K562 (cell line): ENCODE measurements around the gene ACTN2. TPM values are rescaled to one million over a fixed set of nuclear protein-coding genes. Genes with fewer than 3 reads are reported as not detected.

Experiments used
- ATAC-seq: fragments of 200-7000 bp; cut with Tn5 transposase; 3 replicates; pipeline ENCODE4 v1.9.1; 2020; ENCODE audit warnings: moderate library complexity
- BruUV-seq: library from RNA; stranded (reverse); fragments of 400-500 nt; replicated peaks from 2 replicates; lab custom pipeline; 2021; lab: Mats Ljungman, UMichigan
- CTCF ChIA-PET: fragments of 300-600 bp; formaldehyde crosslinking; extraction: SDS; loops from one replicate; lab custom pipeline; 2021; ENCODE audit warnings: low intra/inter-chr PET ratio; lab: Yijun Ruan, JAX
- POLR2A ChIA-PET: fragments of 300-600, 350-650 bp; sonication (Branson Sonifier 250); formaldehyde crosslinking; extraction: SDS; loops from one replicate; lab custom pipeline; 2021; ENCODE audit warnings: antibody characterized with exemption, inconsistent platforms; lab: Yijun Ruan, JAX
- DNase-seq, 4 experiments: peaks; one replicate each; pipeline versions ENCODE4 v3.0.0 to v3.0.0-alpha.2; 2011 to 2018; ENCODE audit warnings: low spot score in 3 of 4, mixed read lengths in 3 of 4; ENCODE audit errors: extremely low read depth in 1 of 4
- FAIRE-seq: peaks from 2 replicates; lab custom pipeline; 2011; peaks lifted over from hg19 to GRCh38; lab: Jason Lieb, UNC
- H2AFZ ChIP-seq: 2 replicates; pipeline ENCODE4 v1.6.0; 2011; ENCODE audit warnings: low read depth, low read length, control low read depth, inconsistent platforms
- H3K27ac ChIP-seq: fragments of 200-600 bp; 3 replicates; pipeline ENCODE4 v1.8.0; 2011; ENCODE audit warnings: low read depth, mild to moderate bottlenecking, control low read depth, inconsistent platforms, low read length, moderate library complexity, mixed read lengths; ENCODE audit errors: extremely low read depth
- H3K27me3 ChIP-seq, 2 experiments: fragments of 300-600 bp in 1 of 2; 2 replicates in 1 of 2; 3 replicates in 1 of 2; pipeline versions ENCODE4 v1.6.0 to v1.8.0; 2011; ENCODE audit warnings: inconsistent platforms in 2 of 2, low read length in 2 of 2, mild to moderate bottlenecking in 1 of 2, mixed read lengths in 1 of 2, moderate library complexity in 1 of 2; ENCODE audit not compliant: control insufficient read depth in 2 of 2, insufficient read depth in 2 of 2
- H3K36me3 ChIP-seq: fragments of 300-600 bp; 3 replicates; pipeline ENCODE4 v1.8.0; 2011; ENCODE audit warnings: mild to moderate bottlenecking, low read length, inconsistent platforms; ENCODE audit not compliant: control insufficient read depth, insufficient read depth
- H3K4me1 ChIP-seq, 2 experiments: fragments of 200-600 bp in 1 of 2; replicated peaks in 1 of 2; 2 replicates in 1 of 2; 3 replicates in 1 of 2; pipeline versions ENCODE4 v1.5.1 to v1.8.0; 2011; ENCODE audit warnings: inconsistent platforms in 2 of 2, low read length in 2 of 2, mild to moderate bottlenecking in 1 of 2, mixed read lengths in 1 of 2, moderate library complexity in 1 of 2; ENCODE audit not compliant: control insufficient read depth in 2 of 2, insufficient read depth in 2 of 2
- H3K4me2 ChIP-seq: 2 replicates; pipeline ENCODE4 v1.6.1; 2011; ENCODE audit warnings: low read length, control low read depth, inconsistent platforms, mixed read lengths; ENCODE audit not compliant: insufficient read depth
- H3K4me3 ChIP-seq: fragments of 200-600 bp; sonication (generic), shearing (Covaris generic); 2 replicates; pipeline ENCODE4 v1.5.1; 2016; ENCODE audit warnings: control low read depth, inconsistent platforms
- H3K79me2 ChIP-seq: fragments of 200-600 bp; 3 replicates; pipeline ENCODE4 v1.8.0; 2011; ENCODE audit warnings: low read length, inconsistent platforms; ENCODE audit not compliant: control insufficient read depth, insufficient read depth
- H3K9ac ChIP-seq, 2 experiments: 2 replicates each; pipeline versions ENCODE4 v1.6.0 to v1.6.1; 2011; ENCODE audit warnings: low read depth in 2 of 2, low read length in 2 of 2, control low read depth in 1 of 2, inconsistent platforms in 1 of 2, mild to moderate bottlenecking in 1 of 2, mixed read lengths in 1 of 2; ENCODE audit not compliant: insufficient read depth in 1 of 2
- H3K9me1 ChIP-seq: one replicate; pipeline ENCODE4 v1.6.0; 2011; ENCODE audit warnings: inconsistent platforms, mild to moderate bottlenecking, low read length, moderate library complexity; ENCODE audit not compliant: control insufficient read depth, insufficient read depth
- H3K9me3 ChIP-seq: replicated peaks from 2 replicates; pipeline ENCODE4 v1.5.1; 2011; ENCODE audit warnings: low read depth, low read length, inconsistent platforms; ENCODE audit not compliant: control insufficient read depth, insufficient read depth
- H4K20me1 ChIP-seq: replicated peaks from 2 replicates; pipeline ENCODE4 v1.6.1; 2011; ENCODE audit warnings: low read length, inconsistent platforms, mixed read lengths; ENCODE audit not compliant: control insufficient read depth, insufficient read depth
- RAD21 ChIP-seq, 2 experiments: fragments of 250-450 bp in 1 of 2; fragments of 450-650 bp in 1 of 2; sonication (Bioruptor Pico) in 1 of 2; formaldehyde crosslinking in 1 of 2; IDR thresholded peaks in 1 of 2; conservative IDR thresholded peaks in 1 of 2; 2 replicates each; pipeline versions ENCODE4 v1.4.0 to v1.8.0; 2020 to 2022; ENCODE audit warnings: mild to moderate bottlenecking in 2 of 2, moderate library complexity in 1 of 2
- SMC3 ChIP-seq: conservative IDR thresholded peaks from 2 replicates; pipeline ENCODE4 v1.6.1; 2011; ENCODE audit warnings: low read depth, low read length, improper control_type of control experiment; ENCODE audit not compliant: insufficient read depth
- STAT6 ChIP-seq: sonication (generic); formaldehyde crosslinking; IDR thresholded peaks from 2 replicates; pipeline ENCODE4 v1.8.1; 2023; ENCODE audit warnings: mild to moderate bottlenecking, missing genetic modification reagents
- ZC3H4 ChIP-seq: sonication (generic); formaldehyde crosslinking; IDR thresholded peaks from 2 replicates; pipeline ENCODE4 v1.9.0; 2021; ENCODE audit warnings: missing genetic modification reagents, borderline replicate concordance
- WGBS: fragments of 100-300 bp; shearing (Covaris generic); methylation state at CpG from one replicate; pipeline ENCODE4 v1.1.6; 2016; ENCODE audit warnings: low coverage, mixed read lengths; ENCODE audit not compliant: insufficient coverage; ENCODE audit errors: missing lambda C conversion rate; 5-methylcytosine and 5-hydroxymethylcytosine counted together
- in situ Hi-C: fragments of 300-500 bp; cut with MboI; formaldehyde crosslinking; loops from 4 replicates; pipeline ENCODE4 v1.15.0; 2018; ENCODE audit warnings: inconsistent platforms, mixed read lengths
- intact Hi-C: fragments of 100-400 bp; cut with micrococcal nuclease; formaldehyde crosslinking; loops from 2 replicates; pipeline ENCODE4 v1.14.2; 2022
- polyA plus RNA-seq, 8 experiments: library from polyadenylated mRNA; depleted of rRNA in 4 of 8; stranded (reverse) in 5 of 8; unstranded in 3 of 8; fragments of >200 nt; fragmentation: Nextera tagmentation in 2 of 8; fragmentation: Illumina TruSeq in 1 of 8; extraction: Ambion mirVana in 2 of 8; extraction: Trizol in 1 of 8; gene quantifications; 2 replicates each; pipeline versions ENCODE4 v1.2.1 to v1.2.3, GENCODE V29; 2011 to 2014; ENCODE audit warnings: inconsistent platforms in 1 of 8, missing spikeins in 1 of 8
- total RNA-seq, 7 experiments: library from RNA; depleted of rRNA in 6 of 7; stranded (reverse); fragments of >200 nt in 6 of 7; fragmentation: Illumina TruSeq in 2 of 7; extraction: Trizol in 2 of 7; gene quantifications; 2 replicates each; pipeline versions ENCODE4 v1.2.1 to v1.2.3, GENCODE V29; 2011 to 2021; ENCODE audit warnings: low replicate concordance in 1 of 7
- TF ChIP-seq, protein P1 (sequence below), 2 experiments: fragments of 450-650 bp in 1 of 2; sonication (generic) in 1 of 2; formaldehyde crosslinking in 1 of 2; IDR thresholded peaks in 1 of 2; conservative IDR thresholded peaks in 1 of 2; 2 replicates each; pipeline versions ENCODE4 v1.6.1 to v1.8.1; 2016 to 2023; ENCODE audit warnings: mild to moderate bottlenecking in 2 of 2, moderate library complexity in 2 of 2, inconsistent platforms in 1 of 2, missing genetic modification reagents in 1 of 2
- TF ChIP-seq, protein P2 (sequence below), 3 experiments: IDR thresholded peaks in 2 of 3; conservative IDR thresholded peaks in 1 of 3; 2 replicates each; pipeline ENCODE4 v1.5.1; 2011 to 2012; ENCODE audit warnings: low read length in 3 of 3, mild to moderate bottlenecking in 3 of 3, control low read depth in 2 of 3, improper control_type of control experiment in 1 of 3, inconsistent platforms in 1 of 3, low read depth in 1 of 3, mixed read lengths in 1 of 3, moderate library complexity in 1 of 3; ENCODE audit not compliant: insufficient read depth in 2 of 3
- TF ChIP-seq, protein P3 (sequence below): fragments of 450-650 bp; formaldehyde crosslinking; IDR thresholded peaks from 2 replicates; pipeline ENCODE4 v1.4.0; 2020; ENCODE audit warnings: mild to moderate bottlenecking, moderate library complexity

ACTN2 gene
- total and polyA plus RNA-seq, 9 of the 15 experiments (the other 6 are each of a cell fraction or from before 2014, with no cell fraction given): 0.18 to 0.94 (median 0.42) TPM

DNA sequence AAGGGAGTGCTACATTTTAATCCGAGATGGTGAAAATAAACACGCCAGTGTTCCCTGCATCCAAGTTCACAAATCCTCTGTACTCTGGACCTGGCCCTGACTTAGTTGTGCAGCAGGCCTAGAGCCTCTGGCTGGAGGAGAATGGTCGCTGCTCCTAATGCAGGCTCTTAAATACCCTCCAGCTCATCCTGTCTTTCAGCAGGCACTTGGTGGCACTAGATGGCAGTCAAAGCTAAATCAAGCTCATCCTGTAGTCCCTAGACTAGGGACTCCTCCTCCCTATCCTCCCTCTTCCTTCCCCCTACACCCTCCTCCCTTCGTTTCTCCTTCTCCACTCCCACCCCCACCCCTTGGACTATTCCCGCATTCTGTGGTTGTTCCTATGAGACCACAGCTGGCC, 67.2 kb downstream of the ACTN2 start:
- Histone ChIP-seq H3K79me2 (no peaks in the 10 kb centered on the region), H4K20me1 (no peaks in the 10 kb centered on the region), H3K4me1 (peaks cover 10 to 13% of the 10 kb centered on the region in 2 experiments), H3K27me3 (peaks cover 0 to 16% of the 10 kb centered on the region in 2 experiments; a peak in 4 of 5 replicates), H3K4me2 (peak overlapping the region; percentile 40), H3K9me3 (no peaks in the 10 kb centered on the region), H3K36me3 (no peaks in the 10 kb centered on the region), H3K9ac (peak overlapping the region in 1 of 2 experiments; percentile 57; a peak in 2 of 4 replicates), H3K9me1 (no peaks in the 10 kb centered on the region), H3K4me3 (no peak overlapping the region), H2AFZ (peak overlapping the region; percentile 48), H3K27ac (no peak overlapping the region)
- intact Hi-C loops (loop anchor here (2.0 to 10.0 kb wide), 6 partner anchors 203 to 809 kb away; partner anchors contain the start of gene RYR2), in situ Hi-C loops (no loop called here)
- ChIA-PET POLR2A (interaction anchor here (0.9 kb wide), 1 partner anchor 809 kb away, joined by 3 read pairs; no protein-coding TSS in a partner anchor), CTCF (interaction anchor here (2.9 kb wide), 1 partner anchor 115 kb away, joined by 11 read pairs; no protein-coding TSS in a partner anchor)
- DNase-seq (peak; percentile 33 to 64 (median 44)), FAIRE-seq (peak; percentile 79), ATAC-seq (peak; percentile 93)
- 20% methylated on average over 4 of the region's 5 CpGs for WGBS
- BruUV-seq: no TSS peak
- TF ChIP-seq, protein P1, sequence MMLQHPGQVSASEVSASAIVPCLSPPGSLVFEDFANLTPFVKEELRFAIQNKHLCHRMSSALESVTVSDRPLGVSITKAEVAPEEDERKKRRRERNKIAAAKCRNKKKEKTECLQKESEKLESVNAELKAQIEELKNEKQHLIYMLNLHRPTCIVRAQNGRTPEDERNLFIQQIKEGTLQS (IDR thresholded peaks at IDR 0.05): no peak
- TF ChIP-seq, protein P1 (CRISPR knock-in tag; conservative IDR thresholded peaks at IDR 0.05): no peak
- TF ChIP-seq, protein P2, sequence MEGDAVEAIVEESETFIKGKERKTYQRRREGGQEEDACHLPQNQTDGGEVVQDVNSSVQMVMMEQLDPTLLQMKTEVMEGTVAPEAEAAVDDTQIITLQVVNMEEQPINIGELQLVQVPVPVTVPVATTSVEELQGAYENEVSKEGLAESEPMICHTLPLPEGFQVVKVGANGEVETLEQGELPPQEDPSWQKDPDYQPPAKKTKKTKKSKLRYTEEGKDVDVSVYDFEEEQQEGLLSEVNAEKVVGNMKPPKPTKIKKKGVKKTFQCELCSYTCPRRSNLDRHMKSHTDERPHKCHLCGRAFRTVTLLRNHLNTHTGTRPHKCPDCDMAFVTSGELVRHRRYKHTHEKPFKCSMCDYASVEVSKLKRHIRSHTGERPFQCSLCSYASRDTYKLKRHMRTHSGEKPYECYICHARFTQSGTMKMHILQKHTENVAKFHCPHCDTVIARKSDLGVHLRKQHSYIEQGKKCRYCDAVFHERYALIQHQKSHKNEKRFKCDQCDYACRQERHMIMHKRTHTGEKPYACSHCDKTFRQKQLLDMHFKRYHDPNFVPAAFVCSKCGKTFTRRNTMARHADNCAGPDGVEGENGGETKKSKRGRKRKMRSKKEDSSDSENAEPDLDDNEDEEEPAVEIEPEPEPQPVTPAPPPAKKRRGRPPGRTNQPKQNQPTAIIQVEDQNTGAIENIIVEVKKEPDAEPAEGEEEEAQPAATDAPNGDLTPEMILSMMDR (IDR thresholded peaks at IDR 0.05 in 2 of 3, conservative IDR thresholded peaks at IDR 0.05 in 1 of 3; ENCODE audit: insufficient read depth in 2 of 3, low read depth in 1 of 3, low read length in 3 of 3): peak; percentile 62 to 71 (median 63)
- TF ChIP-seq RAD21 (CRISPR knock-in tag; conservative IDR thresholded peaks at IDR 0.05 in 1 of 2, IDR thresholded peaks at IDR 0.05 in 1 of 2) (peak; percentile 68 to 76), SMC3 (peak; percentile 41), STAT6 (no peak), ZC3H4 (CRISPR knock-in tag) (no peak)
- TF ChIP-seq, protein P3, sequence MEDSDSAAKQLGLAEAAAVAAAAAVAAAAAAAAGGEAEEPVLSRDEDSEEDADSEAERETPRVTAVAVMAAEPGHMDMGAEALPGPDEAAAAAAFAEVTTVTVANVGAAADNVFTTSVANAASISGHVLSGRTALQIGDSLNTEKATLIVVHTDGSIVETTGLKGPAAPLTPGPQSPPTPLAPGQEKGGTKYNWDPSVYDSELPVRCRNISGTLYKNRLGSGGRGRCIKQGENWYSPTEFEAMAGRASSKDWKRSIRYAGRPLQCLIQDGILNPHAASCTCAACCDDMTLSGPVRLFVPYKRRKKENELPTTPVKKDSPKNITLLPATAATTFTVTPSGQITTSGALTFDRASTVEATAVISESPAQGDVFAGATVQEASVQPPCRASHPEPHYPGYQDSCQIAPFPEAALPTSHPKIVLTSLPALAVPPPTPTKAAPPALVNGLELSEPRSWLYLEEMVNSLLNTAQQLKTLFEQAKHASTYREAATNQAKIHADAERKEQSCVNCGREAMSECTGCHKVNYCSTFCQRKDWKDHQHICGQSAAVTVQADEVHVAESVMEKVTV (CRISPR knock-in tag): peak; percentile 22; the same call in 1 of the 2 replicates
